GM18951 (cell line): ENCODE data around the gene MYO5A.
A peak's percentile ranks its signal among the peaks of the same experiment; 100 is the strongest.
"Not testable (repeated sequence)": the region's sequence is repeated elsewhere in the genome, so short reads cannot be mapped to it uniquely, and the experiment has no call there.

Experiments
- POLR2A ChIP-seq: IDR thresholded peaks from 4 replicates; pipeline ENCODE4 v1.6.1; 2011; ENCODE audit warnings: mild to moderate bottlenecking; ENCODE audit not compliant: insufficient read length, insufficient read depth; ENCODE audit errors: extremely low read depth
- in situ Hi-C: fragments of 300-500 bp; cut with MboI; formaldehyde crosslinking; loops from one replicate; pipeline ENCODE4 v1.12.0; 2022; ENCODE audit warnings: low sequenced_read_pairs, mixed read lengths, inconsistent platforms; ENCODE audit not compliant: unreplicated experiment

The MYO5A gene

GRCh38 chr15:52528564-52529340 lies at the start of gene MYO5A:
MYO5A (minus strand) TSS chr15:52528880; CDS start chr15:52528806, 74 bp downstream.
- TF ChIP-seq POLR2A, result peak; percentile 84
- in situ Hi-C loops, result no loop called here

- in situ Hi-C loops, result no loop called here
- no peak for TF ChIP-seq POLR2A
Observed at GRCh38 chr15:52576692-52577091, 48.0 kb upstream of the MYO5A start.

DNA sequence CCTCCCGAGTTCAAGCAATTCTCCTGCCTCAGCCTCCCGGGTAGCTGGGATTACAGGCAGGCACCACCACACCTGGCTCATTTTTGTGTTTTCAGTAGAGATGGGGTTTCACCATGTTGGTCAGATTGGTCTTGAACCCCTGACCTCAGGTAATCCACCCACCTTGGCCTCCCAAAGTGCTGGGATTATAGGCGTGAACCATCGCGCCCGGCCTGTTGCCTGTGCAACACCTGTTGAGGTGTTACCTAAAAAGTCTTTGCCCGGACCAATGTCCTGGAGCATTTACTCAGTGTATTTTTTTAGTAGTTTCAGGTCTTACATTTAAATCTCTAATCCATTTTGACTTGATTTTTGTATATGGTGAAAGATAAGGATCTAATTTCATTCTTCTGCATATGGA lies 46.9 kb upstream of the MYO5A start:
- in situ Hi-C loops, result not testable (repeated sequence)

GRCh38 chr15:52575072-52575471 lies 46.4 kb upstream of the MYO5A start:
- in situ Hi-C loops, result no loop called here

GRCh38 chr15:52574623-52575022 lies 45.9 kb upstream of the MYO5A start:
- in situ Hi-C loops, result not testable (repeated sequence)

More at GRCh38 chr15:52575072-52575471, 46.4 kb upstream of the MYO5A start:
- TF ChIP-seq POLR2A, result no peak

DNA sequence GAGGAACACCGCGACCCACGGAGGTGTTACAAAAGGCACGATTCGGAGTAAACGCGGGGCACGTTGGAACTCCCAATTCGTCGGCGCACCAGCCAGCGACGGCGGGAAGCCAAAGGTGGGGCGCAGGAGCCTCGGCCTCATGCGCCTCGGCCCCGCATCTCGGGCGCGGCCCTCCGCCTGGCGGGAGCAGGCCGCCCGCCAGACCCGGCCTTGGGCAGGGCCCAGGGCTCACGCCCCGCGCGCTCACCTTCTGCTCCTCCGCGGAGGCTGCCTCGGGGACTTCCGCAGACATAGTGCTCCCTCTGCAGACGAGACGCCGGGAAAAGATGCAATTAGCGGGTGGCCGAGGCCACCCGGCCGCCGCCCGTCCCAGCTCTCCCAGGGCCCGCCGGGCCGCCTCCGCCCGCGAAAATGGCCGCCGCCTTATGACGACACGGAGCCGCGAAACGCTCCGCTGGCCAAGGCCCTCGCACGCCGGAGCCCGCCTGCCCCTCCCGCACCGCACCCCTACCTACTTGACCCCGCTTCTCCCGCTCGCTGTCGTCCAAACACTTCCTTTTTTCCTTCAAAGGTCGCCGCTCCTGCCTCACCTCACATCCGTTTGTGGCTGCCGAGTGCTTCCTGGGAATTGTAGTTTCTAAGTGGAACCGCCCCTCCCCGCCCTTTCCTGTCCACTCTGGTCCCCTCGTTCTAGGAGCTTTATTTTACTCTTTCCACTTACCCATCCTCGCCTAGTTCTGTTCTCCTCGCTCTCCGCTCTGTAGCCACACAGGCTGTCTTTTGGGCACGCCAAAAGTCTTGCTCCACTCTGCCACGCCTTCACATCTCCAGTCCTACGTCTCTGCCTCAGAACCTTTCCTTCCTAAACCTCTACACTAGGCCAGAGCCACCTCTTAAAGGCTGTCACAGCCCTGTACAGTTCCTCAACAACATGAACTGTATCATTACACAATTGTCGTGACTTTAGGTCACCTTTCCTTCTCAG lies 40.2 kb upstream of the MYO5A start, which contains the start of gene ARPP19:
Gene ARPP19, minus strand, starts transcription at position 430 of the 985 bp plus-strand sequence. Its CDS starts 138 bp downstream, at position 292.
- in situ Hi-C loops, result no loop called here
- TF ChIP-seq POLR2A, result peak; percentile 84

DNA sequence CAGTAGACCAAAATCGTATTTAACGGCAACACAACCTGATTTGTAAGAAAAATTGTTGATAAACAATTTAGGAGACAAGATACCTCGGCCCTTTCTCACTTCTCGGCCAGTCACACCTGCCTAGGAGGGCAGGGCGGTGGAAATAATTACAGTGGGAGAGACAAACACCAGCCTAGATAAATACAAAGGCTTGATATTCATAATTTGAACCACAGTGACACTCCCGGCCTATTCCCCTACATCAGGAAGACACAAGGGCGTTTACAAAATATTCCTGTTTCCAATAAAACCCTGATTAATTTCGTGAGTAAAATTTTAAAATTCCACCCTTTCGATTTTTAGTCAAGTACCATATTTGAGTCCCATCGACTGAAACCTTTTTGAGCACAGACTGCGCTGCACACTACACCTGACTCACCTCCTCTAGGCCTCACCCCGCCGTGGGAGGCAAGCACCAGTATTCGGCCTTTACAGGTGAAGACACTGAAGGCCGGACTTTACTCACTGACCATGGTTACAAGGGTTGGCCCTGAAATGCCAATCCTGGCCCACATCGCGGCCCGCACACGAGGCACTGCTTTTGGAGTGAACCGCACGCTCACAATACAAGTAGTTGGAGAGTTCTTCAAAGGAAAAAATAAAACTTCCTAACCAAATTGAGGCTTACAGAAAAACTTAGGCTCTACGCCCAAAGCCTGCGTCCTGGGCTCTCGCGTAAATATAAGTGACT lies 39.4 kb upstream of the MYO5A start:
- no peak for TF ChIP-seq POLR2A
- in situ Hi-C loops, result no loop called here

- no peak for TF ChIP-seq POLR2A
- in situ Hi-C loops, result no loop called here
Observed at GRCh38 chr15:52566889-52567288, 38.2 kb upstream of the MYO5A start.

GRCh38 chr15:52565417-52566358 lies 37.0 kb upstream of the MYO5A start:
- in situ Hi-C loops, result not testable (repeated sequence)

- no peak for TF ChIP-seq POLR2A
- in situ Hi-C loops, result no loop called here
Observed at GRCh38 chr15:52563501-52564060, 34.9 kb upstream of the MYO5A start.

DNA sequence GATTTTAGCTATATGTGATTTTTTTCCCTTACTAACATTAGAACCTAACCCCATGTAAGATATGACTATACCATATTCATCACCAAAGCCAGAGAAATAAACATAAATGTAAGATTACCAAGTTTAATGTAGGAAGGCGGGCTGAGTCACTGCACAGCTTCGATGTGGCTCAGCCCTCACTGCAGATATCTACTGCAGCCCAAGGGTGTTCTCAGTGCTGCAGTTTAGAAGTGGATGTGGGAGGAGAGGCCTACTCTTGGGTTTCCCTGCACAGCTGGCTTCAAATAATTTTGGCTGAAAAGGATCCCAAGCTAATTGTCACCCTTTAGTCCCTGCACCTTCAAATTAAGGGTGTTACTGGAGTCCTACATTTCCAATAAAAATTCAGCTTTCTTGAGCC lies 30.9 kb upstream of the MYO5A start:
- TF ChIP-seq POLR2A, result no peak
- in situ Hi-C loops, result no loop called here

- in situ Hi-C loops, result no loop called here
Observed at GRCh38 chr15:52559022-52559421, 30.3 kb upstream of the MYO5A start.

More at GRCh38 chr15:52559022-52559421, 30.3 kb upstream of the MYO5A start:
- no peak for TF ChIP-seq POLR2A
